SK-N-SH treated with all-trans-retinoic acid at 6 μM for 48 hours (cell line): ENCODE data around the gene CELF4.

Source experiments
- ATAC-seq: fragments of 200-7000 bp; cut with Tn5 transposase; 3 replicates; pipeline ENCODE4 v1.9.1; 2020; ENCODE audit warnings: mild to moderate bottlenecking, moderate library complexity
- BACH2 ChIP-seq: fragments of 250-450 bp; sonication (Bioruptor Pico); IDR thresholded peaks from 2 replicates; pipeline ENCODE4 v1.9.0; 2021; ENCODE audit warnings: mild to moderate bottlenecking, borderline replicate concordance
- CREB5 ChIP-seq: fragments of 250-450 bp; sonication (Bioruptor Pico); IDR thresholded peaks from 2 replicates; pipeline ENCODE4 v1.5.1; 2020; ENCODE audit warnings: low read depth, mild to moderate bottlenecking, moderate library complexity
- CSRNP3 ChIP-seq: fragments of 250-450 bp; sonication (Bioruptor Pico); IDR thresholded peaks from 2 replicates; pipeline ENCODE4 v1.5.1; 2021; ENCODE audit warnings: mild to moderate bottlenecking, moderate library complexity
- ESRRG ChIP-seq: fragments of 250-450 bp; sonication (Bioruptor Pico); IDR thresholded peaks from 2 replicates; pipeline ENCODE4 v1.6.1; 2021; ENCODE audit warnings: mild to moderate bottlenecking
- GLIS3 ChIP-seq: fragments of 250-450 bp; sonication (Bioruptor Pico); IDR thresholded peaks from 2 replicates; pipeline ENCODE4 v1.5.0; 2020; ENCODE audit warnings: mild to moderate bottlenecking, moderate library complexity
- ISL1 ChIP-seq: fragments of 250-450 bp; sonication (Bioruptor Pico); IDR thresholded peaks from 2 replicates; pipeline ENCODE4 v2.1.2; 2022; ENCODE audit warnings: mild to moderate bottlenecking, moderate library complexity
- OSR1 ChIP-seq: fragments of 250-450 bp; sonication (Bioruptor Pico); IDR thresholded peaks from 2 replicates; pipeline ENCODE4 v1.8.0; 2022; ENCODE audit warnings: moderate library complexity, mild to moderate bottlenecking, inconsistent platforms
- PATZ1 ChIP-seq: fragments of 250-450 bp; sonication (Bioruptor Pico); IDR thresholded peaks from 2 replicates; pipeline ENCODE4 v1.8.0; 2020; ENCODE audit warnings: mild to moderate bottlenecking, moderate library complexity, borderline replicate concordance
- PPARA ChIP-seq: fragments of 250-450 bp; sonication (Bioruptor Pico); IDR thresholded peaks from 2 replicates; pipeline ENCODE4 v1.5.0; 2020; ENCODE audit warnings: mild to moderate bottlenecking, borderline replicate concordance
- RARB ChIP-seq: fragments of 250-450 bp; sonication (Bioruptor Pico); IDR thresholded peaks from 2 replicates; pipeline ENCODE4 v1.8.0; 2021; ENCODE audit warnings: mild to moderate bottlenecking, moderate library complexity
- SNAI2 ChIP-seq: fragments of 250-450 bp; sonication (Bioruptor Pico); IDR thresholded peaks from 2 replicates; pipeline ENCODE4 v1.5.0; 2020; ENCODE audit warnings: mild to moderate bottlenecking, moderate library complexity
- TCF4 ChIP-seq: fragments of 250-450 bp; sonication (Bioruptor Pico); IDR thresholded peaks from 2 replicates; pipeline ENCODE4 v1.8.0; 2021; ENCODE audit warnings: mild to moderate bottlenecking, moderate library complexity, borderline replicate concordance
- TOX ChIP-seq: fragments of 250-450 bp; sonication (Bioruptor Pico); IDR thresholded peaks from 2 replicates; pipeline ENCODE4 v1.8.0; 2021; ENCODE audit warnings: mild to moderate bottlenecking, moderate library complexity, borderline replicate concordance
- ZC3H10 ChIP-seq: fragments of 250-450 bp; sonication (Bioruptor Pico); IDR thresholded peaks from 2 replicates; pipeline ENCODE4 v1.5.1; 2021; ENCODE audit warnings: mild to moderate bottlenecking, moderate library complexity
- ZFP3 ChIP-seq: fragments of 250-450 bp; sonication (Bioruptor Pico); IDR thresholded peaks from 2 replicates; pipeline ENCODE4 v1.5.0; 2020; ENCODE audit warnings: mild to moderate bottlenecking, moderate library complexity
- ZFP30 ChIP-seq: fragments of 450-650 bp; formaldehyde crosslinking; IDR thresholded peaks from 2 replicates; pipeline ENCODE4 v1.5.0; 2022; ENCODE audit warnings: mild to moderate bottlenecking, moderate library complexity
- ZNF565 ChIP-seq: fragments of 450-650 bp; formaldehyde crosslinking; conservative IDR thresholded peaks from 2 replicates; pipeline ENCODE4 v1.5.0; 2020; ENCODE audit warnings: low read depth, mild to moderate bottlenecking, moderate library complexity
- ZNF70 ChIP-seq: fragments of 450-650 bp; formaldehyde crosslinking; IDR thresholded peaks from 2 replicates; pipeline ENCODE4 v1.5.0; 2020; ENCODE audit warnings: mild to moderate bottlenecking, moderate library complexity
- ZNF8 ChIP-seq: fragments of 450-650 bp; formaldehyde crosslinking; IDR thresholded peaks from 2 replicates; pipeline ENCODE4 v1.5.0; 2020; ENCODE audit warnings: mild to moderate bottlenecking, moderate library complexity
- TF ChIP-seq, protein P1 (sequence below): fragments of 250-450 bp; sonication (Bioruptor Pico); IDR thresholded peaks from 2 replicates; pipeline ENCODE4 v1.8.0; 2021; ENCODE audit warnings: low read depth, mild to moderate bottlenecking, moderate library complexity, borderline replicate concordance
- TF ChIP-seq, protein P2 (sequence below): fragments of 250-450 bp; sonication (Bioruptor Pico); IDR thresholded peaks from 2 replicates; pipeline ENCODE4 v1.5.0; 2020; ENCODE audit warnings: mild to moderate bottlenecking, moderate library complexity

CELF4 gene

GRCh38 chr18:37389041-37389440 is 176.6 kb downstream of the CELF4 start:
- ATAC-seq: no peak
- TF ChIP-seq ZC3H10: no peak
- no peak for TF ChIP-seq ZNF8 (CRISPR knock-in tag)
- TF ChIP-seq SNAI2 (CRISPR knock-in tag): no peak
- no peak for TF ChIP-seq PPARA
- no peak for TF ChIP-seq ZFP30
- TF ChIP-seq CSRNP3 (CRISPR knock-in tag): no peak
- TF ChIP-seq ZNF565: no peak

GRCh38 chr18:37388413-37388812 is 177.2 kb downstream of the CELF4 start:
- ATAC-seq: no peak
- no peak for TF ChIP-seq PATZ1 (CRISPR knock-in tag)
- no peak for TF ChIP-seq TCF4 (CRISPR knock-in tag)
- TF ChIP-seq ZNF70 (CRISPR knock-in tag): no peak
- TF ChIP-seq CSRNP3 (CRISPR knock-in tag): no peak
- TF ChIP-seq CREB5 (CRISPR knock-in tag): no peak
- TF ChIP-seq RARB (CRISPR knock-in tag): no peak
- TF ChIP-seq ZNF8 (CRISPR knock-in tag): no peak
- TF ChIP-seq, protein P1, sequence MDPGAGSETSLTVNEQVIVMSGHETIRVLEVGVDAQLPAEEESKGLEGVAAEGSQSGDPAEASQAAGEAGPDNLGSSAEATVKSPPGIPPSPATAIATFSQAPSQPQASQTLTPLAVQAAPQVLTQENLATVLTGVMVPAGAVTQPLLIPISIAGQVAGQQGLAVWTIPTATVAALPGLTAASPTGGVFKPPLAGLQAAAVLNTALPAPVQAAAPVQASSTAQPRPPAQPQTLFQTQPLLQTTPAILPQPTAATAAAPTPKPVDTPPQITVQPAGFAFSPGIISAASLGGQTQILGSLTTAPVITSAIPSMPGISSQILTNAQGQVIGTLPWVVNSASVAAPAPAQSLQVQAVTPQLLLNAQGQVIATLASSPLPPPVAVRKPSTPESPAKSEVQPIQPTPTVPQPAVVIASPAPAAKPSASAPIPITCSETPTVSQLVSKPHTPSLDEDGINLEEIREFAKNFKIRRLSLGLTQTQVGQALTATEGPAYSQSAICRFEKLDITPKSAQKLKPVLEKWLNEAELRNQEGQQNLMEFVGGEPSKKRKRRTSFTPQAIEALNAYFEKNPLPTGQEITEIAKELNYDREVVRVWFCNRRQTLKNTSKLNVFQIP (CRISPR knock-in tag): no peak
- TF ChIP-seq TOX (CRISPR knock-in tag): no peak
- TF ChIP-seq ISL1: no peak
- no peak for TF ChIP-seq ZC3H10
- TF ChIP-seq ESRRG (CRISPR knock-in tag): no peak
- no peak for TF ChIP-seq GLIS3
- TF ChIP-seq OSR1 (CRISPR knock-in tag): no peak
- no peak for TF ChIP-seq ZFP30
- TF ChIP-seq SNAI2 (CRISPR knock-in tag): no peak
- TF ChIP-seq ZFP3 (CRISPR knock-in tag): no peak
- TF ChIP-seq ZNF565: no peak

GRCh38 chr18:37385846-37386778 is 179.5 kb downstream of the CELF4 start:
- ATAC-seq: no peak
- TF ChIP-seq SNAI2 (CRISPR knock-in tag): no peak
- TF ChIP-seq, protein P1 (CRISPR knock-in tag): no peak
- TF ChIP-seq, protein P2, sequence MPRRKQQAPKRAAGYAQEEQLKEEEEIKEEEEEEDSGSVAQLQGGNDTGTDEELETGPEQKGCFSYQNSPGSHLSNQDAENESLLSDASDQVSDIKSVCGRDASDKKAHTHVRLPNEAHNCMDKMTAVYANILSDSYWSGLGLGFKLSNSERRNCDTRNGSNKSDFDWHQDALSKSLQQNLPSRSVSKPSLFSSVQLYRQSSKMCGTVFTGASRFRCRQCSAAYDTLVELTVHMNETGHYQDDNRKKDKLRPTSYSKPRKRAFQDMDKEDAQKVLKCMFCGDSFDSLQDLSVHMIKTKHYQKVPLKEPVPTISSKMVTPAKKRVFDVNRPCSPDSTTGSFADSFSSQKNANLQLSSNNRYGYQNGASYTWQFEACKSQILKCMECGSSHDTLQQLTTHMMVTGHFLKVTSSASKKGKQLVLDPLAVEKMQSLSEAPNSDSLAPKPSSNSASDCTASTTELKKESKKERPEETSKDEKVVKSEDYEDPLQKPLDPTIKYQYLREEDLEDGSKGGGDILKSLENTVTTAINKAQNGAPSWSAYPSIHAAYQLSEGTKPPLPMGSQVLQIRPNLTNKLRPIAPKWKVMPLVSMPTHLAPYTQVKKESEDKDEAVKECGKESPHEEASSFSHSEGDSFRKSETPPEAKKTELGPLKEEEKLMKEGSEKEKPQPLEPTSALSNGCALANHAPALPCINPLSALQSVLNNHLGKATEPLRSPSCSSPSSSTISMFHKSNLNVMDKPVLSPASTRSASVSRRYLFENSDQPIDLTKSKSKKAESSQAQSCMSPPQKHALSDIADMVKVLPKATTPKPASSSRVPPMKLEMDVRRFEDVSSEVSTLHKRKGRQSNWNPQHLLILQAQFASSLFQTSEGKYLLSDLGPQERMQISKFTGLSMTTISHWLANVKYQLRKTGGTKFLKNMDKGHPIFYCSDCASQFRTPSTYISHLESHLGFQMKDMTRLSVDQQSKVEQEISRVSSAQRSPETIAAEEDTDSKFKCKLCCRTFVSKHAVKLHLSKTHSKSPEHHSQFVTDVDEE (CRISPR knock-in tag): no peak
- no peak for TF ChIP-seq ESRRG (CRISPR knock-in tag)
- no peak for TF ChIP-seq ZFP3 (CRISPR knock-in tag)
- TF ChIP-seq BACH2 (CRISPR knock-in tag): no peak
- no peak for TF ChIP-seq TOX (CRISPR knock-in tag)
- TF ChIP-seq CREB5 (CRISPR knock-in tag): no peak
